MV-4-11 (cell line): ENCODE measurements around the gene PRR20D.
"Not testable (repeated sequence)": the region's sequence is repeated elsewhere in the genome, so short reads cannot be mapped to it uniquely, and the experiment has no call there.

Source experiments
- DNase-seq: peaks from one replicate; lab custom pipeline; 2025; lab: John Stamatoyannopoulos, UW

PRR20D gene

GRCh38 chr13:57160332-57160731 is at the start of gene PRR20D:
Gene PRR20D (plus strand): TSS chr13:57160632. CDS start chr13:57161019, 387 bp downstream.
- DNase-seq, result not testable (repeated sequence)

GRCh38 chr13:57114945-57115344 is 45.5 kb upstream of the PRR20D start:
- no peak for DNase-seq

- DNase-seq, result no peak
Measured at GRCh38 chr13:57123681-57124080, 36.8 kb upstream of the PRR20D start.

- no peak for DNase-seq
Measured at GRCh38 chr13:57128909-57129308, 31.5 kb upstream of the PRR20D start.

GRCh38 chr13:57136093-57136492 is 24.3 kb upstream of the PRR20D start:
- DNase-seq, result no peak

GRCh38 chr13:57137585-57137984 is 22.8 kb upstream of the PRR20D start:
- no peak for DNase-seq

- DNase-seq, result no peak
Measured at GRCh38 chr13:57138988-57139387, 21.4 kb upstream of the PRR20D start.

- not testable (repeated sequence) for DNase-seq
Measured at GRCh38 chr13:57139781-57140180, 20.7 kb upstream of the PRR20D start.

GRCh38 chr13:57140235-57140968 is 20.0 kb upstream of the PRR20D start, which contains the start of gene PRR20A:
Gene PRR20A (plus strand): TSS chr13:57140918. CDS start chr13:57141305, 387 bp downstream.
- not testable (repeated sequence) for DNase-seq

GRCh38 chr13:57147188-57147587 is 13.2 kb upstream of the PRR20D start, which contains the start of gene PRR20B:
Gene PRR20B (plus strand): TSS chr13:57147488. CDS start chr13:57147875, 387 bp downstream.
- DNase-seq, result not testable (repeated sequence)

- not testable (repeated sequence) for DNase-seq
Measured at GRCh38 chr13:57148106-57148505, 12.3 kb upstream of the PRR20D start.

- DNase-seq, result not testable (repeated sequence)
Measured at GRCh38 chr13:57153761-57154160, 6.7 kb upstream of the PRR20D start, which contains the start of gene PRR20C. Gene PRR20C (plus strand): TSS chr13:57154061. CDS start chr13:57154448, 387 bp downstream.

- DNase-seq, result not testable (repeated sequence)
Measured at GRCh38 chr13:57166897-57167296, 6.5 kb downstream of the PRR20D start, which contains the start of gene PRR20E. Gene PRR20E (plus strand): TSS chr13:57167197. CDS start chr13:57167584, 387 bp downstream.

GRCh38 chr13:57191667-57192066 is 31.2 kb downstream of the PRR20D start:
- DNase-seq, result no peak

- DNase-seq, result no peak
Measured at GRCh38 chr13:57212989-57213388, 52.6 kb downstream of the PRR20D start.
